Measurements from ENCODE around the gene GALNT9.
A peak's percentile ranks its signal among the peaks of the same experiment; 100 is the strongest.
"Not testable (repeated sequence)": the region's sequence is repeated elsewhere in the genome, so short reads cannot be mapped to it uniquely, and the experiment has no call there.

GALNT9 gene

GRCh38 chr12:132255642-132256041, 73.7 kb downstream of the GALNT9 start:
- no peak for TF ChIP-seq CTCF (IDR thresholded peaks at IDR 0.05; ENCODE audit: poor library complexity, severe bottlenecking)
- ATAC-seq (ENCODE audit: low read depth) (no peak), DNase-seq (ENCODE audit: low spot score) (peak; percentile 41)
- peaks cover 12% of the 10 kb centered on the region for H3K27me3 ChIP-seq (ENCODE audit: insufficient read depth, poor library complexity, severe bottlenecking)
- H3K36me3 ChIP-seq (ENCODE audit: low read depth) = no peaks in the 10 kb centered on the region
- no peaks in the 10 kb centered on the region for H3K4me1 ChIP-seq (ENCODE audit: insufficient read depth, poor library complexity, severe bottlenecking)
- no peaks in the 10 kb centered on the region for H3K9me3 ChIP-seq (ENCODE audit: severe bottlenecking)
- H3K4me3 ChIP-seq (ENCODE audit: severe bottlenecking) = no peak overlapping the region
- H3K27ac ChIP-seq (ENCODE audit: poor library complexity, severe bottlenecking) = no peak overlapping the region

GRCh38 chr12:132253698-132254480, 75.5 kb downstream of the GALNT9 start:
- DNase-seq (ENCODE audit: low spot score) (no peak), ATAC-seq (ENCODE audit: low read depth) (no peak)
- no peak for TF ChIP-seq CTCF (IDR thresholded peaks at IDR 0.05; ENCODE audit: poor library complexity, severe bottlenecking)
- H3K27ac ChIP-seq (ENCODE audit: poor library complexity, severe bottlenecking) = no peak overlapping the region
- no peaks in the 10 kb centered on the region for H3K9me3 ChIP-seq (ENCODE audit: severe bottlenecking)
- no peaks in the 10 kb centered on the region for H3K4me1 ChIP-seq (ENCODE audit: insufficient read depth, poor library complexity, severe bottlenecking)
- H3K36me3 ChIP-seq (ENCODE audit: low read depth) = no peaks in the 10 kb centered on the region
- no peak overlapping the region for H3K4me3 ChIP-seq (ENCODE audit: severe bottlenecking)
- H3K27me3 ChIP-seq (ENCODE audit: insufficient read depth, poor library complexity, severe bottlenecking) = peaks cover 15% of the 10 kb centered on the region

GRCh38 chr12:132252981-132253380, 76.4 kb downstream of the GALNT9 start:
- H3K4me3 ChIP-seq (ENCODE audit: severe bottlenecking); H3K9me3 ChIP-seq (ENCODE audit: severe bottlenecking); ATAC-seq (ENCODE audit: low read depth); H3K36me3 ChIP-seq (ENCODE audit: low read depth); H3K27ac ChIP-seq (ENCODE audit: poor library complexity, severe bottlenecking); H3K4me1 ChIP-seq (ENCODE audit: insufficient read depth, poor library complexity, severe bottlenecking); DNase-seq (ENCODE audit: low spot score): not testable (repeated sequence)
- H3K27me3 ChIP-seq (ENCODE audit: insufficient read depth, poor library complexity, severe bottlenecking) = peaks cover 15% of the 10 kb centered on the region

- no peak for ATAC-seq (ENCODE audit: low read depth)
- H3K4me3 ChIP-seq (ENCODE audit: severe bottlenecking) = no peak overlapping the region
- no peaks in the 10 kb centered on the region for H3K4me1 ChIP-seq (ENCODE audit: insufficient read depth, poor library complexity, severe bottlenecking)
- H3K27me3 ChIP-seq (ENCODE audit: insufficient read depth, poor library complexity, severe bottlenecking) = peaks cover 15% of the 10 kb centered on the region
- H3K9me3 ChIP-seq (ENCODE audit: severe bottlenecking) = no peaks in the 10 kb centered on the region
- no peak for TF ChIP-seq CTCF (IDR thresholded peaks at IDR 0.05; ENCODE audit: poor library complexity, severe bottlenecking)
- H3K27ac ChIP-seq (ENCODE audit: poor library complexity, severe bottlenecking) = no peak overlapping the region
- no peak for DNase-seq (ENCODE audit: low spot score)
- H3K36me3 ChIP-seq (ENCODE audit: low read depth) = no peaks in the 10 kb centered on the region
Measured at GRCh38 chr12:132251741-132252490, 77.5 kb downstream of the GALNT9 start.

GRCh38 chr12:132251310-132251709, 78.1 kb downstream of the GALNT9 start:
- no peak overlapping the region for H3K27ac ChIP-seq (ENCODE audit: poor library complexity, severe bottlenecking)
- no peaks in the 10 kb centered on the region for H3K4me1 ChIP-seq (ENCODE audit: insufficient read depth, poor library complexity, severe bottlenecking)
- no peaks in the 10 kb centered on the region for H3K36me3 ChIP-seq (ENCODE audit: low read depth)
- H3K27me3 ChIP-seq (ENCODE audit: insufficient read depth, poor library complexity, severe bottlenecking) = peaks cover 15% of the 10 kb centered on the region
- no peaks in the 10 kb centered on the region for H3K9me3 ChIP-seq (ENCODE audit: severe bottlenecking)
- ATAC-seq (ENCODE audit: low read depth) (no peak), DNase-seq (ENCODE audit: low spot score) (peak; percentile 26)
- H3K4me3 ChIP-seq (ENCODE audit: severe bottlenecking) = no peak overlapping the region
- TF ChIP-seq CTCF (IDR thresholded peaks at IDR 0.05; ENCODE audit: poor library complexity, severe bottlenecking) = no peak
